ENCODE results near the gene CD300LB.
"Not testable (repeated sequence)": the region's sequence is repeated elsewhere in the genome, so short reads cannot be mapped to it uniquely, and the experiment has no call there.

The CD300LB gene

DNA sequence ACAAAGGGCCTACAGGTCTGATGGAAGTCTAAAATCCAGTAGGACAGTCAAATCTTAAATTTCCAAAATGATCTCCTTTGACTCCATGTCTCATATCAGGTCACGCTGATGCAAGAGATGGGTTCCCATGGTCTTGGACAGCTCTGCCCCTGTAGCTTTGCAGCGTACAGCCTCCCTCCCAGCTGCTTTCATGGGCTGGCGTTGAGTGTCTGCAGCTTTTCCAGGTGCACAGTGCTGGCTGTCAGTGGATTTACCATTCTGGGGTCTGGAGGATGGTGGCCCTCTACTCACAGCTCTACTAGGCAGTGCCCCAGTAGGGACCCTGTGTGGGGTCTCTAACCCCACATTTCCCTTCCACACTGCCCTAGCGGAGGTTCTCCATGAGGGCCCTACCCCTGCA, 43.0 kb downstream of the CD300LB start:
- not testable (repeated sequence) for DNase-seq

DNA sequence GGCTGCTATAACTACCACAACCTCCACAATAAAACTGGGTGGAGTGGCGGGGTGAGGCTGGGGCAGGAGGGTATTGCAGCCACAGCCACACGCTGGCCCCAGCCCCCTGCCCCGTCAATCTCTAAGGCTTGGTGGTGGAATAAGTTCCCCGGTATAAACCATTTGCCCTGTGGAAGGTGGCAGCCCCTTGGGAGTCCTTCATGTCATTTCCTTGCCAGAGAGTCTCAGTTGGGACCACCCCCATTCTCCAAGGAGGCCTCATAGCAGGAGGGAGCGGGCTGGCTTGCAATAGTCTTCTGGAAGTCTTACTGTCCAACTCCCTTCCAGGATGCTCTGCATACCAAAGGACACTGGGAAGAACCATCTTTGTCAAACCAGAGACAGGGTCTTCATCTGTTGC, 45.4 kb downstream of the CD300LB start:
- no peak for DNase-seq

- DNase-seq, result no peak
Measured at GRCh38 chr17:74485022-74485743, 46.1 kb downstream of the CD300LB start.

GRCh38 chr17:74484066-74484465, 47.2 kb downstream of the CD300LB start:
- DNase-seq, result no peak

DNA sequence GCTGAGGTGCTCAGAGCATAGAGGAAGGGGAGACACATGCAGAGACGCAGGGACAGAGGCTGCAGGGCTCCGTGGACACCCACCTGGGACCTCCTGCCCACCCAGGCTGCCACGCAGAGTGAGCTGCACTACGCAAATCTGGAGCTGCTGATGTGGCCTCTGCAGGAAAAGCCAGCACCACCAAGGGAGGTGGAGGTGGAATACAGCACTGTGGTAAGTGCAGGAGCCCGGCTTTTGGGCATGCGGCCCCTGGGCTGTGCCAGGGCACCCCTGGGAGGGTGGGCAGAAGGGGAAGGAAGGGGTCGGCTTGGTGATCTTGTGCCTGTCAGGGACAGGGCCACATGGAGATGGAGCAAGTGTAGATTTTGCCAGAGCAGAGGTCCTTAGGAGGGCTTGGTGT, 49.7 kb downstream of the CD300LB start:
- DNase-seq, result no peak

GRCh38 chr17:74480290-74480689, 51.0 kb downstream of the CD300LB start:
- DNase-seq, result no peak

DNA sequence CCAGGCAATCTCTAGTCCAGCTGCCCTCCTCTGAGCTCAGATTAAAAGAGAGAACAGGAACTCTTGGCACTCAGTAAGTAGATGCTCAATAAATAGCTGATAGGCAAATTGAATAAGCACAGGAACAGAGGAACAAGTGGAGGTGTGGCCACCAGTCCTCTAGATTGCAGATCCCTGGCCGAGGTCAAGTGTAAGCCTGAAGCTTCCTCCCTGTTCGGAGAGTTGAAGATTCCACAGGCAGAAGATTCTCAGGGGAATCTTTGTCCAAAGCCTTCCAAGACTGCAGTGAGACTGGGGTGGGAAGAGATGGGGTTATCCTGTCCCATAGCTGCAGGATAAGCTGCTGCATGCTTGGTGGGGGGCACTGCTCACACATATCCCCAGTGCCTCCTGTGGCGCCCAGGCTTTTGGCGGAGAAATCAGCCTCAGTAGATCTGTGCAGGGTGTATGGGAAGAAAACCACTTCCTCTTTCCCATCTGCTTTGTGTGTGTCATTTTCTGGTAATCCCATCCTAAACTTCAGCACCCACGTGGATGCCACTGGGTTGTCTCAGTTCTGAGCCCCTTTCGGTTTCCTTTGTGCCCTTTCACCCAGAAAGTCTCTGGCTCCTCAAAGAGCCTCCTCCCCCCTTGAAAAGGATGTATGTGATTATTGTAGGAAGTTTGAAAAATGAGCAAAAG, 52.7 kb downstream of the CD300LB start:
- DNase-seq, result no peak

DNA sequence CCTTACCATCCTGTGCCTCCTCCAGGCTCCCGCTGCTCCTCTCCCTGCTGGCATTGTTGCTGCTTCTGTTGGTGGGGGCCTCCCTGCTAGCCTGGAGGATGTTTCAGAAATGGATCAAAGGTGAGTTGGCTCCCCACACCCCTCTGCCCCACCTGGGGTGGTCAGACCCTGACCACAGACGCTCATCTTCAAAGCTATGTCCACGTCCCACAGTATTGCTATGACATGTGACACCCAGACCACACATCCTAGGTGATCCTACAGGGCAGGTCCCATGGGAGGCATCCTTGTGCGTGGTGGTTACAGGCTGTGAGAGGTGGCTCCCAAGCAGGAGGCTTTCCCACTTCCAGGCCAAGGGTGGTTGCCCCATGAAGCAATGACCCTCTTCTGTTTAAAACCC, 53.9 kb downstream of the CD300LB start:
- DNase-seq, result no peak

GRCh38 chr17:74475189-74475588, 56.1 kb downstream of the CD300LB start:
- DNase-seq, result no peak

GRCh38 chr17:74474043-74474792, 57.1 kb downstream of the CD300LB start:
- no peak for DNase-seq

- DNase-seq, result no peak
Measured at GRCh38 chr17:74473294-74473693, 58.0 kb downstream of the CD300LB start.

- DNase-seq, result no peak
Measured at GRCh38 chr17:74472890-74473289, 58.4 kb downstream of the CD300LB start.

DNA sequence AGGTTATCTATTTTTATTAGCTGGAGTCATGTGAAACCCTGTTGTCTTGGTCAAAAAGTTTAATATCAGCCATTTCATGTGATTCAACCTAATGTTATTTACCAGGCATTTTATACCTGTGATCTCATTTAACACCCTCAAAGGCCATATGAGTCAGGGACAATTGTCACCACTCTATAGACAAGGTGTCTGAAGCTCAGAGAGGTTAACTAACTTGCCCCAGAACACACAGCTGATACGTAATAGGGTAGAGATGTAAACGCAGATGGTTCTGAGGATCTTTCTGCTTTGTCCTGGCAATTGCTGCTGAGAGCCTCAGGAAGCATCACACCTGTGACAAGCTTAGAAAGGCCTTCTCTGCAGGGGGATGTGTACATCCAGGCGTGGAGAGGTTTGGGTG, 59.9 kb downstream of the CD300LB start:
- DNase-seq, result no peak

Data from activated naive CD4-positive, alpha-beta T cell treated with anti-CD3 and anti-CD28 coated beads, Interleukin-2, amount 50 U/mL, for 16 hours (primary cell).